ENCODE data around the gene ZFHX3.

The ZFHX3 gene

DNA sequence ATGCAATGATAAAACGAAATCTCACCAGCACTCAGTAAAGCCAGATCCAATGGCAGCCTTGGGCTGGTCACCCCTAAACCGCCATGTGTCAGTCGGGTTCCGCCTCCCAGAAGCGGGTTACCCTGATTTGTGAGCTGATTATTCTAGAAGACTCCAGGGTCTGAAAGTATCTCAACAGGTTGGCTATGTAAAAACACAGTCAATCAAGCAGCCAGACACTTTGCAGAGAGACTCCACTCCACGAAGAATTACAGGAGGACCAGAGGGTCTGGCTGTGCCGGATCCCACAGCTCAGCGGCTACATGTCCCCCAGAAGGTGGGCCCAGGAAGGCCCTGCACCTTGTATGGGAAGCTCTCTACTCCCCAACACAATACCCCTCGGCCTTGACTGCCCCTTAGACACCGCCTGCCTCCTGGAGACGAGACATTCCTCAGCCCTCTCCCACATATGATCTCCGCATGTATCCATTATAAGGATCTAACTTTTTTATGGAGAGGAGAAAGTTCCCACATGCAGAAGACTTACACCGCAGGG, 23.3 kb downstream of the ZFHX3 start:
- Histone ChIP-seq H3K27ac (no peak overlapping the region), H3K4me1 (ENCODE audit: control insufficient read depth in 1 of 2, insufficient read depth in 1 of 2, low read depth in 1 of 2, low read length in 1 of 2) (no peaks in the 10 kb centered on the region), H3K9me3 (no peaks in the 10 kb centered on the region), H3K27me3 (no peaks in the 10 kb centered on the region), H3K36me3 (no peaks in the 10 kb centered on the region), H3K4me3 (ENCODE audit: low read depth in 1 of 2, low read length in 1 of 2) (no peak overlapping the region)
- TF ChIP-seq CTCF (IDR thresholded peaks at IDR 0.05): no peak

DNA sequence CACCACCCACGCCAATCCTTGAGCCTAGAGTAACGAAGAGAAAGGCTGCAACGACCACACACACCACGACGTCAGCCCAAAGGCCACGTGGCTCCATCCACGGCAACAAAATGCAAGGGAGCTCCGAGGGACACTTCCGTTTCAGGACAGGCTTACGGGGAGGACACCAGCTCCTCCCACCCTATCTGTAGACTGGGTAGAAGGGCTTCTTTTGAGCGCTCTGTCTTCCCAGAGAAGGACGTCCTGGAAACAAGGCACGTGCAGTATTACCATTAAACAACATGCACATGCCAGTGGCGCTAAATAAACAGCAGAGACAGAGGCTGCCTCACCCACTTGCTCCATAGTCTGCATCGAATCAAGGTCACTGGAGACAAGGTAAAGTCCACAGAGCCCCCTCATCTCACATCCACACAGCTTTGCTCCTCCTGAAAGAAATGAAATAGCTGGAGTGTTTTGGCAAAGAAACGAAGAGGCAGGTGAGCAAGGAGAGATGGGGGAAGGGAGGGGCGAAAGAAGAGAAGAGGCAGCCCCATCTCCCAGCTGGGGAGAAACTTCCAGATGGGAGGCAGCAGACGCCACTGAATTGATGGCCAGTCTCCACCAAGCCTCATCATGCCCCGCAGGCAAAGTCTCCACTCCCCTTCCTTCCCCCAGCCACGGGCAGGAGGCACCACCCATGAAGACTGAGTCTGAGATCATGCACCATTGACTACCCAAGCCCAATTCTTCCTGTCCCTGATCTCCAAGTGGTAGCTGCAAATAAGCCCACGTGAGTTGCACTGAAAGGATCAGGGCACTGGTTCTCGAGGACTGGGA, 24.0 kb downstream of the ZFHX3 start:
- Histone ChIP-seq H3K36me3 (no peaks in the 10 kb centered on the region), H3K27me3 (no peaks in the 10 kb centered on the region), H3K4me1 (ENCODE audit: control insufficient read depth in 1 of 2, insufficient read depth in 1 of 2, low read depth in 1 of 2, low read length in 1 of 2) (no peaks in the 10 kb centered on the region), H3K9me3 (no peaks in the 10 kb centered on the region), H3K4me3 (ENCODE audit: low read depth in 1 of 2, low read length in 1 of 2) (no peak overlapping the region), H3K27ac (no peak overlapping the region)
- no peak for TF ChIP-seq CTCF (IDR thresholded peaks at IDR 0.05)

DNA sequence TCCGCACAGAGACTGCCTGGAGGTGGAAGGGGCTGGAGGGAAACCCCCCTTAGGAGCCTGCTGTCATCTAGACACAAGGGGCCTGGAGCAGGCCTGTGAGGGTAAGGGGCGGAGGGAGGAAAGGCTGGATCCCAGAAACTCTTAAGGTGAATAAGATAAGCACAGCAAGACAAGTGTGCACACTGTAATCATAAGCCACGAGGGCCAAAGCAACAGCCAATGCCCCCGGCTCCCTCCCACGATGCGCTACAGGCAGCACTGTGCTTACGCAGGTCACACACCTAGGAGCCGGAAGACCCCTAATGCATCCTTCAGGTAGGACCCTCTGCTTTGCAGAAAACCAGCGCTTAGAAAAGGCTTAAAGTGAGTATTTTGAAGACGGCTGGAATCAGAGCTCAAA, 24.6 kb downstream of the ZFHX3 start:
- H3K9me3 ChIP-seq: no peaks in the 10 kb centered on the region
- no peak overlapping the region for H3K27ac ChIP-seq
- H3K4me3 ChIP-seq (ENCODE audit: low read depth in 1 of 2, low read length in 1 of 2): no peak overlapping the region
- no peaks in the 10 kb centered on the region for H3K4me1 ChIP-seq (ENCODE audit: control insufficient read depth in 1 of 2, insufficient read depth in 1 of 2, low read depth in 1 of 2, low read length in 1 of 2)
- no peaks in the 10 kb centered on the region for H3K36me3 ChIP-seq
- TF ChIP-seq CTCF (IDR thresholded peaks at IDR 0.05): no peak
- H3K27me3 ChIP-seq: no peaks in the 10 kb centered on the region

DNA sequence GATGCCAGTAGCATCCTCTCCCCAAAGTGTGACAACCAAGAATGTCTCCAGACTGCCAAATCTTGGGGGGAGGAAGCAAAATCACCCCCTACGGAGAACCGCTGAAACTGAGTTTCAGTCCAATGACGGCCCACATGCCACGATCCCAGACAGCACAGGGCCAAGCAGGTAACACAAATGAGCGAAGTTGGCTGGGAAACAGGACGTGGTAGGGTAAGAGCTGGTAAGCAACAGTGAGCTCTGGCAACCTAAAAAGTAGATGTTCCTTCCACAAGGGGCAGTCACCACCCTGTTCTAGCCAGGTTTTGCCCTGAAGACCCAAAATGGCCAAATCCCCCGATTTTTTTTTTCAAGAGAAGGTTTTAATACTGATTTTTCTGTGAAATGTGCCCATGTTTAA, 25.4 kb downstream of the ZFHX3 start:
- no peaks in the 10 kb centered on the region for H3K27me3 ChIP-seq
- no peaks in the 10 kb centered on the region for H3K4me1 ChIP-seq (ENCODE audit: control insufficient read depth in 1 of 2, insufficient read depth in 1 of 2, low read depth in 1 of 2, low read length in 1 of 2)
- H3K27ac ChIP-seq: no peak overlapping the region
- no peak for TF ChIP-seq CTCF (IDR thresholded peaks at IDR 0.05)
- no peaks in the 10 kb centered on the region for H3K36me3 ChIP-seq
- H3K9me3 ChIP-seq: no peaks in the 10 kb centered on the region
- no peak overlapping the region for H3K4me3 ChIP-seq (ENCODE audit: low read depth in 1 of 2, low read length in 1 of 2)

GRCh38 chr16:73021866-73022495, 25.9 kb downstream of the ZFHX3 start:
- Histone ChIP-seq H3K9me3 (no peaks in the 10 kb centered on the region), H3K27ac (no peak overlapping the region), H3K27me3 (no peaks in the 10 kb centered on the region), H3K4me3 (ENCODE audit: low read depth in 1 of 2, low read length in 1 of 2) (no peak overlapping the region), H3K36me3 (no peaks in the 10 kb centered on the region), H3K4me1 (ENCODE audit: control insufficient read depth in 1 of 2, insufficient read depth in 1 of 2, low read depth in 1 of 2, low read length in 1 of 2) (no peaks in the 10 kb centered on the region)
- TF ChIP-seq CTCF (IDR thresholded peaks at IDR 0.05): no peak
